HG03521 (cell line): ENCODE measurements around the gene PCBP4.

Experiments used
- ATAC-seq: cut with Tn5 transposase; IDR thresholded peaks from one replicate; pipeline ENCODE4 v1.9.1; 2021; ENCODE audit warnings: mild to moderate bottlenecking, moderate library complexity; ENCODE audit not compliant: unreplicated experiment

The PCBP4 gene

GRCh38 chr3:51942603-51943450 is 24.4 kb downstream of the PCBP4 start:
- ATAC-seq, result peak; percentile 24

GRCh38 chr3:51941798-51942602 is 25.3 kb downstream of the PCBP4 start, which contains the start of the genes PARP3 and RRP9:
PARP3 (plus strand) TSS chr3:51942363; CDS start chr3:51943356, 993 bp downstream.
RRP9 (minus strand) TSS chr3:51941904; CDS start chr3:51941867, 37 bp downstream.
- ATAC-seq, result peak; percentile 90

- ATAC-seq, result no peak
Measured at GRCh38 chr3:51941463-51941797, 25.8 kb downstream of the PCBP4 start.

GRCh38 chr3:51940648-51941462 is 26.4 kb downstream of the PCBP4 start:
- no peak for ATAC-seq

GRCh38 chr3:51938780-51939425 is 28.4 kb downstream of the PCBP4 start:
- no peak for ATAC-seq

GRCh38 chr3:51937611-51938450 is 29.4 kb downstream of the PCBP4 start:
- no peak for ATAC-seq

GRCh38 chr3:51937014-51937413 is 30.2 kb downstream of the PCBP4 start:
- ATAC-seq, result no peak

GRCh38 chr3:51935886-51936755 is 31.1 kb downstream of the PCBP4 start:
- no peak for ATAC-seq

GRCh38 chr3:51934991-51935885 is 32.0 kb downstream of the PCBP4 start:
- no peak for ATAC-seq

- no peak for ATAC-seq
Measured at GRCh38 chr3:51934139-51934850, 33.0 kb downstream of the PCBP4 start.

- ATAC-seq, result no peak
Measured at GRCh38 chr3:51933471-51934138, 33.6 kb downstream of the PCBP4 start.

GRCh38 chr3:51932471-51933370 is 34.5 kb downstream of the PCBP4 start:
- ATAC-seq, result no peak

- no peak for ATAC-seq
Measured at GRCh38 chr3:51931756-51932155, 35.5 kb downstream of the PCBP4 start.

- no peak for ATAC-seq
Measured at GRCh38 chr3:51930439-51930838, 36.8 kb downstream of the PCBP4 start.

GRCh38 chr3:51929420-51930003 is 37.7 kb downstream of the PCBP4 start:
- no peak for ATAC-seq
